ENCODE results near the gene CMPK1. TPM values are rescaled to one million over a fixed set of nuclear protein-coding genes. Genes with fewer than 3 reads are reported as not detected.

The CMPK1 gene
- total and polyA plus RNA-seq, 2 donors (not counting 3 experiments of a cell fraction or from before 2014, with no cell fraction given): 16.4 to 79.6 TPM

- no peak overlapping the region for H3K4me3 ChIP-seq (replicated peaks in 1 of 3; ENCODE audit: insufficient read depth in 1 of 3, low read depth in 1 of 3, low read length in 3 of 3)
- CTCF ChIA-PET: interaction anchor here (0.9 to 1.6 kb wide), 4 partner anchors 24 to 130 kb away, joined by 3 to 7 read pairs (median 3); partner anchors contain the start of gene CMPK1
- no peaks in the 10 kb centered on the region for H3K9me3 ChIP-seq (replicated peaks; ENCODE audit: control insufficient read depth, insufficient read depth, low read length)
- H3K9ac ChIP-seq (replicated peaks; ENCODE audit: extremely low read depth, insufficient read depth, low read length): no peak overlapping the region
- H3K4me2 ChIP-seq (ENCODE audit: insufficient read depth, low read length): no peak overlapping the region
- no peak overlapping the region for H3K27ac ChIP-seq (ENCODE audit: insufficient read depth, low read depth, low read length)
- peaks cover 0 to 7% of the 10 kb centered on the region in 2 experiments for H3K36me3 ChIP-seq (ENCODE audit: control insufficient read depth in 2 of 2, extremely low read depth in 1 of 2, insufficient read depth in 2 of 2, low read length in 2 of 2)
- no TSS peak for BruUV-seq (replicated peaks)
- no peak for DNase-seq (ENCODE audit: low read depth, low spot score)
- TF ChIP-seq JUN (IDR thresholded peaks at IDR 0.05; ENCODE audit: borderline replicate concordance, insufficient read depth, insufficient read length, low read depth): no peak
- no peak for TF ChIP-seq FOS (IDR thresholded peaks at IDR 0.05; ENCODE audit: borderline replicate concordance, insufficient read depth, low read length)
- TF ChIP-seq, protein P1, sequence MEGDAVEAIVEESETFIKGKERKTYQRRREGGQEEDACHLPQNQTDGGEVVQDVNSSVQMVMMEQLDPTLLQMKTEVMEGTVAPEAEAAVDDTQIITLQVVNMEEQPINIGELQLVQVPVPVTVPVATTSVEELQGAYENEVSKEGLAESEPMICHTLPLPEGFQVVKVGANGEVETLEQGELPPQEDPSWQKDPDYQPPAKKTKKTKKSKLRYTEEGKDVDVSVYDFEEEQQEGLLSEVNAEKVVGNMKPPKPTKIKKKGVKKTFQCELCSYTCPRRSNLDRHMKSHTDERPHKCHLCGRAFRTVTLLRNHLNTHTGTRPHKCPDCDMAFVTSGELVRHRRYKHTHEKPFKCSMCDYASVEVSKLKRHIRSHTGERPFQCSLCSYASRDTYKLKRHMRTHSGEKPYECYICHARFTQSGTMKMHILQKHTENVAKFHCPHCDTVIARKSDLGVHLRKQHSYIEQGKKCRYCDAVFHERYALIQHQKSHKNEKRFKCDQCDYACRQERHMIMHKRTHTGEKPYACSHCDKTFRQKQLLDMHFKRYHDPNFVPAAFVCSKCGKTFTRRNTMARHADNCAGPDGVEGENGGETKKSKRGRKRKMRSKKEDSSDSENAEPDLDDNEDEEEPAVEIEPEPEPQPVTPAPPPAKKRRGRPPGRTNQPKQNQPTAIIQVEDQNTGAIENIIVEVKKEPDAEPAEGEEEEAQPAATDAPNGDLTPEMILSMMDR (IDR thresholded peaks at IDR 0.05; ENCODE audit: extremely low read depth in 1 of 2, insufficient read depth in 1 of 2, low read depth in 1 of 2, low read length in 2 of 2): no peak
- TF ChIP-seq POLR2AphosphoS5 (IDR thresholded peaks at IDR 0.05; ENCODE audit: insufficient read depth, low read depth, low read length): no peak
- TF ChIP-seq GATA2 (IDR thresholded peaks at IDR 0.05; ENCODE audit: insufficient read depth, insufficient read length, low read depth, low read length): no peak
- TF ChIP-seq MAX (IDR thresholded peaks at IDR 0.05; ENCODE audit: insufficient read depth, insufficient read length): no peak
- TF ChIP-seq MYC (IDR thresholded peaks at IDR 0.05; ENCODE audit: low read depth, low read length): no peak
- no peak for TF ChIP-seq EZH2 (IDR thresholded peaks at IDR 0.05; ENCODE audit: borderline replicate concordance, low read depth, low read length, severe bottlenecking)
- no peak for TF ChIP-seq POLR2A (IDR thresholded peaks at IDR 0.05; ENCODE audit: low read depth, low read length)
- intact Hi-C loops (cut with micrococcal nuclease) (no loop called here), dilution Hi-C loops (cut with MboI; ENCODE audit: extremely low pct_ligation_motif_present, low sequenced_read_pairs) (no loop called here)
- peaks cover 60% of the 10 kb centered on the region for H3K79me2 ChIP-seq (ENCODE audit: control insufficient read depth, insufficient read depth, low read length)
- peaks cover 10% of the 10 kb centered on the region for H3K4me1 ChIP-seq (ENCODE audit: control insufficient read depth, extremely low read depth, insufficient read depth, low read length)
- no peaks in the 10 kb centered on the region for H4K20me1 ChIP-seq (replicated peaks; ENCODE audit: control insufficient read depth, extremely low read depth, insufficient read depth, low read length)
- POLR2A ChIA-PET: no interaction called here
- H3K27me3 ChIP-seq (ENCODE audit: control insufficient read depth in 2 of 2, insufficient read depth in 2 of 2, low read length in 2 of 2): no peaks in the 10 kb centered on the region
- H2AFZ ChIP-seq (ENCODE audit: low read depth, low read length): no peak overlapping the region
- no peak for FAIRE-seq
- no peaks in the 10 kb centered on the region for H3K9me1 ChIP-seq (replicated peaks; ENCODE audit: control insufficient read depth, extremely low read depth, insufficient read depth, low read length)
Observed at GRCh38 chr1:47309427-47309826, 24.2 kb upstream of the CMPK1 start.
